ENCODE data around the gene MRRF. TPM values are rescaled to one million over a fixed set of nuclear protein-coding genes. Genes with fewer than 3 reads are reported as not detected.

MRRF gene
- total RNA-seq, 1 donor from 2014 or later: 44.4 TPM

- Histone ChIP-seq H3K9ac (no peak overlapping the region), H3K4me1 (peaks cover 31% of the 10 kb centered on the region), H3K27ac (no peak overlapping the region), H3K9me3 (ENCODE audit: low read depth) (no peaks in the 10 kb centered on the region), H4K20me1 (ENCODE audit: low read depth) (peaks cover 81% of the 10 kb centered on the region), H3K79me2 (ENCODE audit: low read depth) (no peaks in the 10 kb centered on the region), H3K27me3 (peaks cover 100% of the 10 kb centered on the region), H3K4me3 (peak overlapping the region; percentile 36), H3K4me2 (peak overlapping the region; percentile 73), H2AFZ (replicated peaks) (peak overlapping the region; percentile 30), H3K36me3 (no peaks in the 10 kb centered on the region), H3F3A (ENCODE audit: low read depth) (peaks cover 3% of the 10 kb centered on the region)
- Mint-ChIP-seq H3K27ac (no peak overlapping the region), H3K27me3 (ENCODE audit: insufficient read depth, low read depth) (peaks cover 98% of the 10 kb centered on the region), H3K36me3 (no peaks in the 10 kb centered on the region), H3K4me3 (peak overlapping the region; percentile 53), H3K9me3 (peaks cover 11% of the 10 kb centered on the region), H3K4me1 (peaks cover 16% of the 10 kb centered on the region)
- TF ChIP-seq CTCF (IDR thresholded peaks at IDR 0.05): peak; percentile 5
- TF ChIP-seq EZH2phosphoT487 (IDR thresholded peaks at IDR 0.05): peak; percentile 99
- peak; percentile 95 for TF ChIP-seq EZH2 (IDR thresholded peaks at IDR 0.05)
- DNase-seq (ENCODE audit: low spot score): peak; percentile 68
These were observed 45.5 kb upstream of the MRRF start for GRCh38 chr9:122218935-122219855.

- Histone ChIP-seq H3K27me3 (peaks cover 100% of the 10 kb centered on the region), H3K79me2 (ENCODE audit: low read depth) (no peaks in the 10 kb centered on the region), H3K9me3 (ENCODE audit: low read depth) (no peaks in the 10 kb centered on the region), H4K20me1 (ENCODE audit: low read depth) (peaks cover 80% of the 10 kb centered on the region), H3K9ac (no peak overlapping the region), H3K27ac (no peak overlapping the region), H2AFZ (replicated peaks) (peak overlapping the region; percentile 30), H3K4me3 (peak overlapping the region; percentile 36), H3K4me1 (peaks cover 31% of the 10 kb centered on the region), H3K4me2 (peak overlapping the region; percentile 73), H3F3A (ENCODE audit: low read depth) (peaks cover 3% of the 10 kb centered on the region), H3K36me3 (no peaks in the 10 kb centered on the region)
- H3K4me1 Mint-ChIP-seq: peaks cover 19% of the 10 kb centered on the region
- H3K9me3 Mint-ChIP-seq: peaks cover 17% of the 10 kb centered on the region
- H3K27ac Mint-ChIP-seq: no peak overlapping the region
- H3K4me3 Mint-ChIP-seq: peak overlapping the region; percentile 57
- H3K27me3 Mint-ChIP-seq (ENCODE audit: insufficient read depth, low read depth): peaks cover 98% of the 10 kb centered on the region
- peak; percentile 63 for DNase-seq (ENCODE audit: low spot score)
- TF ChIP-seq CTCF (IDR thresholded peaks at IDR 0.05) (no peak), EZH2 (IDR thresholded peaks at IDR 0.05) (peak; percentile 17), EZH2phosphoT487 (IDR thresholded peaks at IDR 0.05) (peak; percentile 87)
- H3K36me3 Mint-ChIP-seq: no peaks in the 10 kb centered on the region
These were observed 44.6 kb upstream of the MRRF start for GRCh38 chr9:122219856-122220672.

GRCh38 chr9:122220673-122221182, 44.0 kb upstream of the MRRF start:
- TF ChIP-seq EZH2phosphoT487 (IDR thresholded peaks at IDR 0.05) (no peak), EZH2 (IDR thresholded peaks at IDR 0.05) (peak; percentile 37)
- DNase-seq (ENCODE audit: low spot score): peak; percentile 33
- H3F3A ChIP-seq (ENCODE audit: low read depth): peaks cover 3% of the 10 kb centered on the region
- H3K4me3 Mint-ChIP-seq: no peak overlapping the region
- H3K27me3 ChIP-seq: peaks cover 100% of the 10 kb centered on the region
- no peak overlapping the region for H2AFZ ChIP-seq (replicated peaks)
- peaks cover 22% of the 10 kb centered on the region for H3K4me1 Mint-ChIP-seq
- peaks cover 17% of the 10 kb centered on the region for H3K9me3 Mint-ChIP-seq
- no peak overlapping the region for H3K27ac Mint-ChIP-seq
- H3K9ac ChIP-seq: no peak overlapping the region
- H3K36me3 Mint-ChIP-seq: no peaks in the 10 kb centered on the region
- peak overlapping the region; percentile 81 for H3K4me2 ChIP-seq
- H3K36me3 ChIP-seq: no peaks in the 10 kb centered on the region
- H3K79me2 ChIP-seq (ENCODE audit: low read depth): no peaks in the 10 kb centered on the region
- peak overlapping the region; percentile 42 for H3K4me3 ChIP-seq
- no peaks in the 10 kb centered on the region for H3K9me3 ChIP-seq (ENCODE audit: low read depth)
- peaks cover 82% of the 10 kb centered on the region for H4K20me1 ChIP-seq (ENCODE audit: low read depth)
- H3K27me3 Mint-ChIP-seq (ENCODE audit: insufficient read depth, low read depth): peaks cover 98% of the 10 kb centered on the region
- peaks cover 31% of the 10 kb centered on the region for H3K4me1 ChIP-seq
- no peak overlapping the region for H3K27ac ChIP-seq
